ENCODE data around the gene TNS3.

The TNS3 gene

DNA sequence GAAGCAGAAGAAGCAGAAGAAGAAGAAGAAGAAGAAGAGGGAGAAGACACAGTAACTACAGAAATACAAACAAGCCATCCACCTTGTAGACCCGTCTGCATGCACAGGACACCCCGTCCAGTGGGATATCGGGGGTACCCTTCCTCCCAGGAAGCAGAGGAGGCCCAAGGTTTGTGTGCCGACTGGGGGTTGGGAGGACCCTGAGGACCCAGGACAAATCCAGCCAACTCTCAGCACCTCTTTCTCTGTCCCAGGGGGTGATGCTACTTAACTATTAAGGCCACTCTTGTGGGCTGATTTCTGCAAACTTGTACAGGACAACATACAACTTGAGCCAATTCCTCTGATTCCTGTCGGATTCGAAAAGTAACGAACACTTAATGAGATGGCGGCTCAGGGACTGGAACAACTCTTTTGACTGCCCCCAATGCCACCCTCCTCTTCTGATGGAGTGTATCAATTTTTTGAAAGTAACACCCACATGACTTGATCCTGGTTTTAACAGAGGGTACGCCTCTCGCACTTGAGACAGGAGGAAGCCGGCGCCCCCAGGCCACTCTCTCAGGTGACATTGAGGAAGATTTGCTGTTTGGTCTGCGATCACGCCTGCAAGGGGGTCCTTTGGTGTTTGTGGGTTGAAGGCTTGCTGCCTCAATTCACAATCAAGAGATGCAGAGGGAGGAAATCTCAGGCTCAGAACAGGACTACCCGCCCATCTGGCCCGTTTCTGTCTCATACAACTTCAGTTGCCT is 192.6 kb downstream of the TNS3 start:
- H3K27ac ChIP-seq, result peak overlapping the region in 1 of 11 experiments; percentile 10; a peak in 1 of 22 replicates
- peaks cover 0 to 51% (median 26%) of the 10 kb centered on the region in 11 experiments; a peak in 16 of 22 replicates for H3K27me3 ChIP-seq
- H4K20me1 ChIP-seq, result peaks cover 31 to 99% (median 52%) of the 10 kb centered on the region in 11 experiments; a peak in 21 of 22 replicates
- TF ChIP-seq Cebpa-rat (IDR thresholded peaks at IDR 0.05), result no peak
- peaks cover 26 to 66% (median 33%) of the 10 kb centered on the region in 10 experiments for H3K4me1 ChIP-seq
- no peak overlapping the region; a peak in 1 of 22 replicates for H3K4me2 ChIP-seq
- H3K9ac ChIP-seq, result no peak overlapping the region
- H3K4me3 ChIP-seq, result no peak overlapping the region
- H3K36me3 ChIP-seq, result peaks cover 4 to 97% (median 46%) of the 10 kb centered on the region in 11 experiments; a peak in 18 of 22 replicates
- peaks cover 0 to 8% (median 0%) of the 10 kb centered on the region in 11 experiments; a peak in 1 of 22 replicates for H3K9me3 ChIP-seq (replicated peaks in 1 of 11)

DNA sequence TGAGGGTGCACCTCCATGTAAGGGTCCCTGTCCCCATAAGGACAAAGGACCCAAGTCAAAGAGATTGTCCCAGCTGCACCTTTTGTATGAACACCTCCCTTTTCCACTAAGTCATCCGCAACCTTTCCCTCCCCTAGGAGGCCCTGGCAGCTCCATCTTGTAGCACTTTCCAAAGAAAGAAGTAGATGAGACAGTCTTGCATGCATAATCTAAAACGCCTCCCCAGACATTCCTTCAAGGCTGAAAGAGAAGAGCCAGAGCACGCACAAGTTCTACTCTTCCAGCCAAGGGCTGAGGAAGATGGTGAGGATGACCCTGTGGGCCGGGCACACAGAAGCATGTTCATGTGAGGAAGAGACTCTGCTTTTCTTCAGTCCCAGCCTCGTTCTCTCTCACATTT is 194.4 kb downstream of the TNS3 start:
- no peak for TF ChIP-seq Cebpa-rat (IDR thresholded peaks at IDR 0.05)
- peaks cover 0 to 61% (median 33%) of the 10 kb centered on the region in 11 experiments; a peak in 15 of 22 replicates for H3K27me3 ChIP-seq
- H3K9ac ChIP-seq, result no peak overlapping the region
- H3K4me3 ChIP-seq, result no peak overlapping the region
- H3K4me1 ChIP-seq, result peaks cover 20 to 65% (median 26%) of the 10 kb centered on the region in 10 experiments
- H3K36me3 ChIP-seq, result peaks cover 0 to 97% (median 28%) of the 10 kb centered on the region in 11 experiments; a peak in 15 of 22 replicates
- peaks cover 0 to 8% (median 0%) of the 10 kb centered on the region in 11 experiments; a peak in 1 of 22 replicates for H3K9me3 ChIP-seq (replicated peaks in 1 of 11)
- no peak overlapping the region for H3K4me2 ChIP-seq
- H4K20me1 ChIP-seq, result peaks cover 43 to 99% (median 59%) of the 10 kb centered on the region in 11 experiments; a peak in 21 of 22 replicates
- no peak overlapping the region for H3K27ac ChIP-seq

DNA sequence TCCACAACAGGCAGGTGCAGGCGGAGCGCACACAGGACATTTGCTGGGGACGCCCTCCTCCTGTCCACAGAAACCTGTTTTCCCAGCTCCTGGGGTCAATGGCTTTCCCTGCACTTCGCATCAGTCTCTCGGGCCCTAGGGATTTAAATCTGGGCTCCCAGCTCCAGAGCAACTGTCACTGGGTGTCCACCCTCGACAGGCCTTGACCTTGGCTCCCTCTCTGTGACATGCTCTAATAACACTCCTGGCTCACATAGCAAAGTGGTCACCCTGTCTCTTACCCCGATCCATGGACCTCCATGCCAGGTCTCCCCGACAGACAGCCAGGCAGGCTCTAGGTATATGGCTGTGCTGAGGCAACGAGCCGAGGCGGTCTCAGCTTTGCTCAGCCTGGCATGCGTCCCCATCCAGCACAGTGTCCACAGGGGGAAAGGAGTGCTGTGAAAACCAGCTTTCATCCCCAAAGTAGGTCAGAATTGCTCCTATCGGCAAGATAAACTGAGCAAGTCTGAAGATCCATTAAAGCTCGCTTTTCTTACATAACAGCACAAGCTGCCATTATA is 195.6 kb downstream of the TNS3 start:
- peaks cover 0 to 8% (median 0%) of the 10 kb centered on the region in 11 experiments; a peak in 1 of 22 replicates for H3K9me3 ChIP-seq (replicated peaks in 1 of 11)
- H4K20me1 ChIP-seq, result peaks cover 46 to 99% (median 60%) of the 10 kb centered on the region in 11 experiments; a peak in 21 of 22 replicates
- H3K27ac ChIP-seq, result no peak overlapping the region

DNA sequence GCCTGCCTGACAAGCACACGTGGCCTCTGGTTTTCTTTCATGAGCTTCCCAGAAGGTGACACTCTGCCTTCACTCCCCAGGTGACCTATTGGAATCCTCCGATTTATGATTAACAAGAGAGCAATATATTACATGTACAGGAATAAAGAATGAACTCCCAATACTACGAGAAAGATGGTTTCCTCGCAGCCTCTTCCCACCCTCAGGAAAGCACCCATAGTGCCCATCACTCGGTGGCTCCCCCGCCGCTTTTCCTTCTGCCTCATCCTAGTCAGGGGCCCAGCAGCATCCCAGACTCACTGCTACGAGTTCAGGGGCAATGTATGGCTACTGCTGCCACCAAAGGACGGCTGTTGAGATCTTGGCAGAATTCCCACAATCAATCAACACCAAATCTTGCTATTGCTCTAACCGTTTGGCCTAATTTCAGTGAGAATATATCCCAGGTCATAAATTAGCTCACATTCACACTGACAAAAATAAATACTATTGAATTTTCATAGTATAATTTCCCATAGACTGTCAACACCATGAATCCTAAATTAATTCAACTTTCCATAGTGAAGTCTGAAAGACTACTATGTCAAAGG is 196.3 kb downstream of the TNS3 start:
- peaks cover 0 to 68% (median 40%) of the 10 kb centered on the region in 11 experiments; a peak in 14 of 22 replicates for H3K27me3 ChIP-seq
- H3K36me3 ChIP-seq, result peaks cover 0 to 97% (median 15%) of the 10 kb centered on the region in 11 experiments; a peak in 15 of 22 replicates
- no peak overlapping the region for H3K4me3 ChIP-seq
- H3K9ac ChIP-seq, result no peak overlapping the region
- H3K4me2 ChIP-seq, result no peak overlapping the region
- peaks cover 47 to 99% (median 60%) of the 10 kb centered on the region in 11 experiments; a peak in 21 of 22 replicates for H4K20me1 ChIP-seq
- H3K27ac ChIP-seq, result no peak overlapping the region
- H3K9me3 ChIP-seq (replicated peaks in 1 of 11), result peaks cover 0 to 8% (median 0%) of the 10 kb centered on the region in 11 experiments; a peak in 1 of 22 replicates
- H3K4me1 ChIP-seq, result peaks cover 12 to 46% (median 20%) of the 10 kb centered on the region in 10 experiments; a peak in 19 of 20 replicates
- no peak for TF ChIP-seq Cebpa-rat (IDR thresholded peaks at IDR 0.05)

More for the DNA sequence above, 195.6 kb downstream of the TNS3 start:
- Histone ChIP-seq H3K4me3 (no peak overlapping the region), H3K4me2 (no peak overlapping the region), H3K4me1 (peaks cover 12 to 53% (median 21%) of the 10 kb centered on the region in 10 experiments; a peak in 19 of 20 replicates), H3K27me3 (peaks cover 0 to 63% (median 35%) of the 10 kb centered on the region in 11 experiments; a peak in 14 of 22 replicates), H3K9ac (no peak overlapping the region), H3K36me3 (peaks cover 0 to 97% (median 17%) of the 10 kb centered on the region in 11 experiments; a peak in 15 of 22 replicates)
- no peak for TF ChIP-seq Cebpa-rat (IDR thresholded peaks at IDR 0.05)

DNA sequence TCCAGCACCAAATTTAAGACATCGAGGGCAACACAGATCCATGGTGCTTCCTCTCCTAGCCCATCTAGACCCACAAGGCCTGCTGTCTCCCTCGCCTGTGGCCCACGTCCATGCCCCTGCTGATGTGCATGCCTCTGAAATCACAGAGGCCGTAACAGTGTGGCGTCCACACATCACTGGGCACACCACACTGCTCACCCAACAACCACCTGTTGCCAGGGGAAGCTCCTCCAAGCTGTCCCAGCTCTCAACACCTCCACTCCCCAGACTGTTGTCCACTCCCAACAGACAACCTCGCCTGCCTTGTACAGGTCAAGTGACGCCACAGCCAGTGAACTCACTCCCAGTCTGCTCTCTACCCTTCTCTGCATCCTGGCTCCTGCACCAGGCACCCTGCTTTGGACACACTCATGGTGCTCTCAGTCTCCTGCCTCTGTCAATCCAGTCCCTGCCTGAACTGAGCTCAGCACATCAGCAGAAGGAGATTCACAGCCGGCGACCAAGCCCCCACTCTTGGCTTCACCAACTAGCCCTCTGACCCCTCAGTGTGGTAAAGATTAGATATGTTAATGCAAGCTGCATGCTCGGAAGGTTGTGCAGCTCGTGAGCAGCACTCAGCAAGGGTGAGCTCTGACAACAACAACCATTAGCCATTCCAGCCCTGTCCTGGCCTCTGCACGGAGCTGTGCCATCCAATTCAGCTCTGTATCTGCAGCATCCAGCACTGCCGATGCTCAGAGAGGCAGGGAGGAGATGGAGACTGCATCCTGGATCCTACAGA is 197.0 kb downstream of the TNS3 start:
- Histone ChIP-seq H3K27me3 (peaks cover 0 to 70% (median 47%) of the 10 kb centered on the region in 11 experiments; a peak in 16 of 22 replicates), H3K36me3 (peaks cover 0 to 97% (median 15%) of the 10 kb centered on the region in 11 experiments; a peak in 16 of 22 replicates), H3K9ac (no peak overlapping the region), H3K4me3 (no peak overlapping the region), H3K4me1 (peaks cover 11 to 39% (median 17%) of the 10 kb centered on the region in 10 experiments; a peak in 19 of 20 replicates), H4K20me1 (peaks cover 49 to 99% (median 63%) of the 10 kb centered on the region in 11 experiments; a peak in 21 of 22 replicates), H3K4me2 (no peak overlapping the region), H3K9me3 (replicated peaks in 1 of 11) (peaks cover 0 to 8% (median 0%) of the 10 kb centered on the region in 11 experiments; a peak in 1 of 22 replicates), H3K27ac (no peak overlapping the region)
- TF ChIP-seq Cebpa-rat (IDR thresholded peaks at IDR 0.05), result no peak

DNA sequence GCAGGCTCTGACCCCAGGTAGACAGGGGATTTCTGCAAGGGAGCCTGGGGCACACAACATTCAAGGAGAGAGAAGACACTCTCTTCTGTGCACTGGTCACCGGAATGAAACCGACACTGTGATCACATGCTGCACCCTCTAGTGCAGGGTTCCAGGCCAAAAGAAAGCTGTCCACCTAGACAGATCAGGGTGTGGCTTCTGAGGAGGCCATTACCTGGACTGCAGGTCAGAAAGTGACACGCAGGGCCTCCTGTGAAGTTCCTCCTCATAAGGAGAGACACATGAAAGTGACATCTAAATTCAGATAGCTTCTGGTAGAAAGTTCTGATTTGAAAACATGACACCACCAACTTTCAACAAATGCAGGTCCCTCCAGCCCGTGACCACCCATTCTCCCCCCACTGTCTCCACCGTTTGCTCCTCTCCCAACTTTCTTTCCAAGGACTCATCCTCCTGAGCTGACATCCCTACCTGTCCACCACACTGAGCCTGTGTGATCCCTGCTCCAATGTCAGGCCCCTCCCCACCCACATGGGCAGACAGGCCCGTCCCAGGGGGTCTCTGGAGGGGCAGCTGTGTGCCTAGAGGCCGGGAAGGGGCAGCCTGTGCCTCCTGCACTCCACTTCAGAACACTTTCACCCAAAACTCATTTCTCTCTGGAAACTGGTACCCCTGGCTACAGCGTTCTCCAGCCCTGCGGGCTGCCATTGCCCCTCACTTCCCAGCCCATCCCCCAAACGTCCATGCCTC is 198.0 kb downstream of the TNS3 start:
- Histone ChIP-seq H3K4me1 (peaks cover 11 to 32% (median 14%) of the 10 kb centered on the region in 10 experiments; a peak in 18 of 20 replicates), H3K36me3 (peaks cover 0 to 97% (median 15%) of the 10 kb centered on the region in 11 experiments; a peak in 16 of 22 replicates), H3K27ac (no peak overlapping the region), H3K4me3 (no peak overlapping the region), H3K9me3 (replicated peaks in 1 of 11) (no peaks in the 10 kb centered on the region), H3K9ac (no peak overlapping the region), H3K27me3 (peaks cover 0 to 76% (median 54%) of the 10 kb centered on the region in 11 experiments; a peak in 16 of 22 replicates), H3K4me2 (no peak overlapping the region), H4K20me1 (peaks cover 57 to 99% (median 69%) of the 10 kb centered on the region in 11 experiments; a peak in 21 of 22 replicates)
- TF ChIP-seq Cebpa-rat (IDR thresholded peaks at IDR 0.05), result no peak

DNA sequence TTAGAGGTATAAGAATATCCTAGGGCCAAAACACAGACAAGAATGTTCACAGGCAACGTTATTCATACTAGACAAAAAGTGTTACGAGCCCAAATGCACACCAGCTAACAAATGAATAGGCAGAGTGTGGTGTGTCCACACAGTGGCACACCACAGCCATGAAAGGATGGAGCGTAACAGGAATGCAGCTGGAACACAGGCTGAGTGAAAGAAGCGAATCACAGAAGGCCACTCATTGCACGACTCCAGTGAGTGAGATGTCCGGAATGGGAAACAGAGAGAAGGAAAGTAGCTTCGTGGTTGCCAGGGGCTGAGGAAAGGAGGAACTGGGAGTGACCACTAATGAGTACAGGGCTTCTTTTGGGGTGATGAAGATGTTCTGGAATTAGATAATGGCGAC is 198.8 kb downstream of the TNS3 start:
- no peak for TF ChIP-seq Cebpa-rat (IDR thresholded peaks at IDR 0.05)
- H3K27ac ChIP-seq, result no peak overlapping the region
- no peak overlapping the region for H3K9ac ChIP-seq
- no peaks in the 10 kb centered on the region for H3K9me3 ChIP-seq (replicated peaks in 1 of 11)
- H3K4me1 ChIP-seq, result peaks cover 11 to 38% (median 18%) of the 10 kb centered on the region in 10 experiments; a peak in 18 of 20 replicates
- H4K20me1 ChIP-seq, result peaks cover 61 to 100% (median 75%) of the 10 kb centered on the region in 11 experiments; a peak in 21 of 22 replicates
- peaks cover 0 to 83% (median 57%) of the 10 kb centered on the region in 11 experiments; a peak in 16 of 22 replicates for H3K27me3 ChIP-seq
- peaks cover 0 to 100% (median 15%) of the 10 kb centered on the region in 11 experiments; a peak in 16 of 22 replicates for H3K36me3 ChIP-seq
- no peak overlapping the region for H3K4me2 ChIP-seq
- H3K4me3 ChIP-seq, result no peak overlapping the region
